Esophagus squamous epithelium (tissue), 5 donors: ENCODE measurements around the gene NEO1. TPM values are rescaled to one million over a fixed set of nuclear protein-coding genes. Genes with fewer than 3 reads are reported as not detected.

Experiments
- DNase-seq: peaks from one replicate; lab custom pipeline; 2025; lab: John Stamatoyannopoulos, UW
- H3K27ac ChIP-seq, 4 donors: fragments of 200-600 bp; sonication (generic); one replicate each; pipeline ENCODE4 v1.5.1; 2016 to 2019; ENCODE audit warnings: mild to moderate bottlenecking in 1 of 4
- H3K27me3 ChIP-seq, 4 donors: fragments of 200-600 bp; sonication (generic); 1 replicate in 3 of 4; 2 replicates in 1 of 4; pipeline versions ENCODE4 v1.5.1 to v1.6.0; 2017 to 2021; ENCODE audit warnings: antibody characterized with exemption in 1 of 4
- H3K36me3 ChIP-seq, 3 donors: fragments of 200-600 bp; sonication (generic); one replicate each; pipeline ENCODE4 v1.5.1; 2016 to 2019
- H3K4me1 ChIP-seq, 3 donors: fragments of 200-600 bp; sonication (generic); one replicate each; pipeline ENCODE4 v1.5.1; 2017 to 2019
- H3K4me3 ChIP-seq, 4 donors: fragments of 200-600 bp; sonication (generic); 1 replicate in 3 of 4; 2 replicates in 1 of 4; pipeline ENCODE4 v1.5.1; 2016 to 2019; ENCODE audit warnings: mild to moderate bottlenecking in 2 of 4, moderate library complexity in 1 of 4
- H3K9me3 ChIP-seq, 3 donors: fragments of 200-600 bp; sonication (generic); one replicate each; pipeline ENCODE4 v1.5.1; 2016 to 2019
- CTCF ChIP-seq, 6 experiments: fragments of 450-650 bp in 4 of 6; fragments of 200-600 bp in 2 of 6; sonication (generic) in 2 of 6; IDR thresholded peaks; one replicate each; pipeline ENCODE4 v1.5.1; 2016 to 2019; ENCODE audit warnings: antibody characterized with exemption in 6 of 6, mild to moderate bottlenecking in 4 of 6, moderate library complexity in 4 of 6
- POLR2A ChIP-seq, 4 donors: fragments of 450-650 bp; IDR thresholded peaks; one replicate each; pipeline ENCODE4 v1.6.1; 2017; ENCODE audit warnings: antibody characterized with exemption in 4 of 4, mild to moderate bottlenecking in 4 of 4, moderate library complexity in 3 of 4
- WGBS, 2 donors: methylation state at CpG; one replicate each; pipeline ENCODE4 v1.1.5; 2018; 5-methylcytosine and 5-hydroxymethylcytosine counted together
- intact Hi-C: fragments of 100-400 bp; cut with DNase I; formaldehyde crosslinking; loops from one replicate; pipeline ENCODE4 v1.15.0; 2022
- total RNA-seq, 4 donors: library from RNA; depleted of rRNA; stranded (reverse); fragments of >200 nt; gene quantifications; one replicate each; pipeline ENCODE4 v1.1.0, GENCODE V29; 2016
- donor health status: DM: yes; HTN: yes; CAD: no.

Gene NEO1
- total RNA-seq, 4 donors from 2014 or later, result 9.2 to 32.0 (median 15.0) TPM

GRCh38 chr15:73329501-73330200 lies 277.4 kb downstream of the NEO1 start:
- TF ChIP-seq CTCF (IDR thresholded peaks at IDR 0.05), result no peak
- intact Hi-C loops, result no loop called here

GRCh38 chr15:73330206-73331051 lies 278.2 kb downstream of the NEO1 start:
- H3K27me3 ChIP-seq, result peaks cover 0 to 25% (median 0%) of the 10 kb centered on the region in 4 donors
- intact Hi-C loops, result no loop called here
- H3K9me3 ChIP-seq, result no peaks in the 10 kb centered on the region
- H3K4me3 ChIP-seq, result no peak overlapping the region
- TF ChIP-seq CTCF (IDR thresholded peaks at IDR 0.05) (no peak), POLR2A (IDR thresholded peaks at IDR 0.05) (no peak)
- DNase-seq, result no peak
- no peaks in the 10 kb centered on the region for H3K4me1 ChIP-seq
- H3K27ac ChIP-seq, result no peak overlapping the region
- WGBS, 2 donors, result 77 to 79% methylated on average over 6 to 12 of the region's 15 CpGs
- H3K36me3 ChIP-seq, result no peaks in the 10 kb centered on the region

More at GRCh38 chr15:73329501-73330200, 277.4 kb downstream of the NEO1 start:
- H3K9me3 ChIP-seq, result no peaks in the 10 kb centered on the region
- no peak overlapping the region for H3K27ac ChIP-seq
- no peaks in the 10 kb centered on the region for H3K4me1 ChIP-seq
- no peaks in the 10 kb centered on the region for H3K36me3 ChIP-seq
- H3K4me3 ChIP-seq, result no peak overlapping the region
- WGBS, 2 donors, result 90 to 94% methylated on average over 3 to 9 of the region's 21 CpGs
- DNase-seq, result no peak
- peaks cover 0 to 32% (median 0%) of the 10 kb centered on the region in 4 donors for H3K27me3 ChIP-seq

GRCh38 chr15:73331501-73331900 lies 279.2 kb downstream of the NEO1 start:
- no peaks in the 10 kb centered on the region for H3K9me3 ChIP-seq
- 72 to 88% methylated on average over 3 to 4 of the region's 5 CpGs for WGBS, 2 donors
- no peak for DNase-seq
- peaks cover 0 to 18% (median 0%) of the 10 kb centered on the region in 4 donors for H3K27me3 ChIP-seq
- TF ChIP-seq POLR2A (IDR thresholded peaks at IDR 0.05) (no peak), CTCF (IDR thresholded peaks at IDR 0.05) (no peak)
- intact Hi-C loops, result no loop called here
- no peaks in the 10 kb centered on the region for H3K36me3 ChIP-seq
- H3K27ac ChIP-seq, result no peak overlapping the region
- no peak overlapping the region for H3K4me3 ChIP-seq
- no peaks in the 10 kb centered on the region for H3K4me1 ChIP-seq

- Histone ChIP-seq H3K27me3 (peaks cover 0 to 13% (median 0%) of the 10 kb centered on the region in 4 donors), H3K36me3 (no peaks in the 10 kb centered on the region), H3K27ac (no peak overlapping the region), H3K4me3 (no peak overlapping the region), H3K4me1 (no peaks in the 10 kb centered on the region), H3K9me3 (no peaks in the 10 kb centered on the region)
- TF ChIP-seq POLR2A (IDR thresholded peaks at IDR 0.05), result no peak
- no peak for TF ChIP-seq CTCF (IDR thresholded peaks at IDR 0.05)
- intact Hi-C loops, result no loop called here
- 72 to 86% methylated on average over 10 to 15 of the region's 19 CpGs for WGBS, 2 donors
- no peak for DNase-seq
These were observed 280.0 kb downstream of the NEO1 start for GRCh38 chr15:73331991-73332925.
